Endodermal cell (in vitro differentiated cells): ENCODE measurements around the gene CREM. TPM values are rescaled to one million over a fixed set of nuclear protein-coding genes. Genes with fewer than 3 reads are reported as not detected.

Source experiments
- DNase-seq: peaks from one replicate; pipeline ENCODE4 v3.0.0-alpha.2; 2017
- H3K27ac ChIP-seq: 2 replicates; pipeline ENCODE4 v1.5.1; 2013; ENCODE audit warnings: mild to moderate bottlenecking, low read depth, low read length, moderate library complexity
- H3K27me3 ChIP-seq: 2 replicates; pipeline ENCODE4 v1.6.1; 2013; ENCODE audit warnings: mild to moderate bottlenecking, low read length, moderate library complexity; ENCODE audit not compliant: insufficient read depth, control insufficient read depth, poor library complexity, severe bottlenecking
- H3K36me3 ChIP-seq: 2 replicates; pipeline ENCODE4 v1.7.0; 2013; ENCODE audit warnings: mild to moderate bottlenecking, low read length, moderate library complexity; ENCODE audit not compliant: control insufficient read depth, insufficient read depth
- H3K4me1 ChIP-seq: one replicate; pipeline ENCODE4 v1.7.0; 2013; ENCODE audit warnings: low read length; ENCODE audit not compliant: control insufficient read depth, insufficient read depth
- H3K4me3 ChIP-seq: 2 replicates; pipeline ENCODE4 v1.5.1; 2013; ENCODE audit warnings: mild to moderate bottlenecking, low read length, moderate library complexity
- H3K9ac ChIP-seq: 2 replicates; pipeline ENCODE4 v1.6.1; 2013; ENCODE audit warnings: mild to moderate bottlenecking, low read length, moderate library complexity; ENCODE audit not compliant: poor library complexity, severe bottlenecking; ENCODE audit errors: extremely low read depth
- H3K9me3 ChIP-seq: 2 replicates; pipeline ENCODE4 v1.6.1; 2013; ENCODE audit warnings: mild to moderate bottlenecking, low read length, moderate library complexity; ENCODE audit not compliant: control insufficient read depth
- H3K27ac Mint-ChIP-seq: 2 replicates; pipeline ENCODE4 v1.8.0; 2020; ENCODE audit warnings: mixed read lengths
- H3K27me3 Mint-ChIP-seq: 2 replicates; pipeline ENCODE4 v1.8.0; 2021; ENCODE audit warnings: mild to moderate bottlenecking, mixed read lengths; ENCODE audit not compliant: insufficient read depth
- H3K36me3 Mint-ChIP-seq: 2 replicates; pipeline ENCODE4 v1.8.0; 2020; ENCODE audit warnings: low read depth, mixed read lengths
- H3K4me1 Mint-ChIP-seq: 2 replicates; pipeline ENCODE4 v1.8.0; 2020; ENCODE audit warnings: mixed read lengths
- H3K4me3 Mint-ChIP-seq: 2 replicates; pipeline ENCODE4 v1.8.0; 2020; ENCODE audit warnings: mild to moderate bottlenecking, moderate library complexity, mixed read lengths
- H3K9me3 Mint-ChIP-seq: 2 replicates; pipeline ENCODE4 v1.8.0; 2020; ENCODE audit warnings: mild to moderate bottlenecking, mixed read lengths
- CTCF ChIP-seq: fragments of 200-600 bp; sonication (generic); conservative IDR thresholded peaks from 2 replicates; pipeline ENCODE4 v1.5.0; 2021; ENCODE audit warnings: antibody characterized with exemption, mild to moderate bottlenecking
- WGBS, 2 experiments: methylation state at CpG; one replicate each; pipeline versions ENCODE4 v1.1.5 to v1.1.7; 2013; ENCODE audit warnings: missing lambda C conversion rate in 2 of 2, mixed read lengths in 1 of 2; ENCODE audit not compliant: insufficient coverage in 1 of 2, insufficient read length in 1 of 2; 5-methylcytosine and 5-hydroxymethylcytosine counted together
- total RNA-seq, 2 donors: library from RNA; stranded (reverse); fragmentation: NEBNext Ultra II Directional in 1 of 2; extraction: Animal tissue kit (Norgen Biotek cat#: 25700) in 1 of 2; gene quantifications; 2 replicates in 1 of 2; 3 replicates in 1 of 2; pipeline ENCODE4 v1.2.1, GENCODE V29; 2021

Gene CREM
- total RNA-seq, 2 donors from 2014 or later = 31.5 to 35.3 TPM

DNA sequence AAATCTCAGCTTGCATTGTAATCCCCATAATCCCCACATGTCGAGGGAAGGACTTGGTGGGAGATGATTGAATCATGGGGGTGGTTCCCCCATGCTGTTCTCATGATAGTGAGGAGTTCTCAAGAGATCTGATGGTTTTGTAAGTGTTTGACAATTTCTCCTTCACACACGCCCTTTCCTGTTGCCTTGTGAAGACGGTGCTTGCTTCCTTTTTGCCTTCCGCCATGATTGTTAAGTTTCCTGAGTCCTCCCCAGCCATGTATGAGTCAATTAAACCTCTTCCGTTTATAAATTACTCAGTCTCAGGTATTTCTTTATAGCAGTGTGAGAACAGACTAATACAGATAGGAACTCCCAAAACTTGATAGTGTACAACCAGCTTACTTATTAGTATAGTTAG lies 98.6 kb downstream of the CREM start:
- 69 to 75% methylated on average over 4 to 5 of the region's 5 CpGs for WGBS, 2 experiments
- H3K9me3 Mint-ChIP-seq = no peaks in the 10 kb centered on the region
- H3K36me3 Mint-ChIP-seq = no peaks in the 10 kb centered on the region

GRCh38 chr10:35226507-35226906 lies 99.9 kb downstream of the CREM start:
- Histone ChIP-seq H3K9me3 (no peaks in the 10 kb centered on the region), H3K27me3 (no peaks in the 10 kb centered on the region), H3K4me1 (peaks cover 4% of the 10 kb centered on the region), H3K36me3 (no peaks in the 10 kb centered on the region), H3K9ac (no peak overlapping the region), H3K27ac (no peak overlapping the region), H3K4me3 (no peak overlapping the region)
- TF ChIP-seq CTCF = no peak
- H3K27ac Mint-ChIP-seq = no peak overlapping the region
- H3K4me3 Mint-ChIP-seq = no peak overlapping the region
- WGBS, 2 experiments = 97% methylated on average over 3 of the region's 3 CpGs; no CpG with 5 or more reads in 1 of the 2 experiments
- no peaks in the 10 kb centered on the region for H3K27me3 Mint-ChIP-seq
- H3K36me3 Mint-ChIP-seq = no peaks in the 10 kb centered on the region
- no peak for DNase-seq
- H3K4me1 Mint-ChIP-seq = peaks cover 5% of the 10 kb centered on the region
- H3K9me3 Mint-ChIP-seq = no peaks in the 10 kb centered on the region

More for the DNA sequence above, 98.6 kb downstream of the CREM start:
- peaks cover 4% of the 10 kb centered on the region for H3K4me1 Mint-ChIP-seq
- H3K4me3 Mint-ChIP-seq = no peak overlapping the region
- Histone ChIP-seq H3K9me3 (no peaks in the 10 kb centered on the region), H3K27ac (no peak overlapping the region), H3K27me3 (no peaks in the 10 kb centered on the region), H3K4me3 (no peak overlapping the region), H3K4me1 (peaks cover 3% of the 10 kb centered on the region), H3K9ac (no peak overlapping the region), H3K36me3 (no peaks in the 10 kb centered on the region)
- H3K27me3 Mint-ChIP-seq = no peaks in the 10 kb centered on the region
- DNase-seq = no peak
- no peak overlapping the region for H3K27ac Mint-ChIP-seq
- TF ChIP-seq CTCF = no peak

- Mint-ChIP-seq H3K27ac (no peak overlapping the region), H3K27me3 (no peaks in the 10 kb centered on the region), H3K36me3 (no peaks in the 10 kb centered on the region), H3K9me3 (no peaks in the 10 kb centered on the region), H3K4me3 (no peak overlapping the region), H3K4me1 (peaks cover 5% of the 10 kb centered on the region)
- Histone ChIP-seq H3K36me3 (no peaks in the 10 kb centered on the region), H3K9ac (no peak overlapping the region), H3K27me3 (no peaks in the 10 kb centered on the region), H3K9me3 (no peaks in the 10 kb centered on the region), H3K27ac (no peak overlapping the region), H3K4me3 (no peak overlapping the region), H3K4me1 (peaks cover 4% of the 10 kb centered on the region)
- TF ChIP-seq CTCF = peak; percentile 56
- no peak for DNase-seq
- 91% methylated on average over 1 of the region's 1 CpG; no CpG with 5 or more reads in 1 of the 2 experiments for WGBS, 2 experiments
Measured at GRCh38 chr10:35228058-35228457, 101.4 kb downstream of the CREM start.
